ENCODE data around the gene TTLL13. TPM values are rescaled to one million over a fixed set of nuclear protein-coding genes. Genes with fewer than 3 reads are reported as not detected.
A peak's percentile ranks its signal among the peaks of the same experiment; 100 is the strongest.

Gene TTLL13
- total and polyA plus RNA-seq, 9 of the 15 experiments (the other 6 are each of a cell fraction or from before 2014, with no cell fraction given): 0.05 to 0.24 (median 0.11) TPM; not detected in 1

- TF ChIP-seq CTCF (IDR thresholded peaks at IDR 0.05 in 2 of 3, conservative IDR thresholded peaks at IDR 0.05 in 1 of 3; ENCODE audit: insufficient read depth in 2 of 3, low read depth in 1 of 3, low read length in 3 of 3) (no peak), MYBL2 (IDR thresholded peaks at IDR 0.05; ENCODE audit: low read depth) (no peak), MYBL2 (CRISPR knock-in tag; IDR thresholded peaks at IDR 0.05; ENCODE audit: borderline replicate concordance) (no peak), RUNX1 (IDR thresholded peaks at IDR 0.05; ENCODE audit: low read depth) (no peak), DLX4 (CRISPR knock-in tag; IDR thresholded peaks at IDR 0.05) (no peak), ZNF444 (CRISPR knock-in tag; IDR thresholded peaks at IDR 0.05) (no peak), ATF7 (IDR thresholded peaks at IDR 0.05) (peak; percentile 66), FOS (IDR thresholded peaks at IDR 0.05; ENCODE audit: extremely low read depth, insufficient read length) (no peak)
- TF ChIP-seq, protein P1, sequence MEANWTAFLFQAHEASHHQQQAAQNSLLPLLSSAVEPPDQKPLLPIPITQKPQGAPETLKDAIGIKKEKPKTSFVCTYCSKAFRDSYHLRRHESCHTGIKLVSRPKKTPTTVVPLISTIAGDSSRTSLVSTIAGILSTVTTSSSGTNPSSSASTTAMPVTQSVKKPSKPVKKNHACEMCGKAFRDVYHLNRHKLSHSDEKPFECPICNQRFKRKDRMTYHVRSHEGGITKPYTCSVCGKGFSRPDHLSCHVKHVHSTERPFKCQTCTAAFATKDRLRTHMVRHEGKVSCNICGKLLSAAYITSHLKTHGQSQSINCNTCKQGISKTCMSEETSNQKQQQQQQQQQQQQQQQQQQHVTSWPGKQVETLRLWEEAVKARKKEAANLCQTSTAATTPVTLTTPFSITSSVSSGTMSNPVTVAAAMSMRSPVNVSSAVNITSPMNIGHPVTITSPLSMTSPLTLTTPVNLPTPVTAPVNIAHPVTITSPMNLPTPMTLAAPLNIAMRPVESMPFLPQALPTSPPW (CRISPR knock-in tag; IDR thresholded peaks at IDR 0.05): peak; percentile 37; the same call in 1 of the 2 replicates
These were observed 7.8 kb upstream of the TTLL13 start (continued) for GRCh38 chr15:90241343-90242192.

All from K562 (cell line).